Keratinocyte (primary cell): ENCODE measurements around the gene FRAS1. TPM values are rescaled to one million over a fixed set of nuclear protein-coding genes. Genes with fewer than 3 reads are reported as not detected.

Experiments used
- DNase-seq: peaks from one replicate; pipeline ENCODE4 v3.0.0-alpha.2; 2011; ENCODE audit warnings: low read depth, missing footprints, low spot score
- FAIRE-seq: peaks from 2 replicates; lab custom pipeline; 2011; peaks lifted over from hg19 to GRCh38; lab: Jason Lieb, UNC
- H2AFZ ChIP-seq: 2 replicates; pipeline ENCODE4 v1.6.0; 2012; ENCODE audit warnings: low read length, control low read depth, inconsistent platforms; ENCODE audit not compliant: control insufficient read depth
- H3K27ac ChIP-seq: 2 replicates; pipeline ENCODE4 v1.5.1; 2011; ENCODE audit warnings: low read length; ENCODE audit not compliant: control insufficient read depth, insufficient read depth
- H3K27me3 ChIP-seq: 3 replicates; pipeline ENCODE4 v1.6.0; 2011; ENCODE audit warnings: low read length; ENCODE audit not compliant: control insufficient read depth, insufficient read depth; ENCODE audit errors: extremely low read depth
- H3K36me3 ChIP-seq, 2 experiments: 2 replicates in 1 of 2; 3 replicates in 1 of 2; pipeline ENCODE4 v1.5.1; 2011; ENCODE audit warnings: low read length in 2 of 2, mild to moderate bottlenecking in 1 of 2; ENCODE audit not compliant: control insufficient read depth in 2 of 2, insufficient read depth in 2 of 2; ENCODE audit errors: extremely low read depth in 1 of 2
- H3K4me1 ChIP-seq: 3 replicates; pipeline ENCODE4 v1.5.1; 2011; ENCODE audit warnings: low read length; ENCODE audit not compliant: control insufficient read depth, insufficient read depth; ENCODE audit errors: extremely low read depth
- H3K4me2 ChIP-seq: 3 replicates; pipeline ENCODE4 v1.6.0; 2011; ENCODE audit warnings: low read depth, low read length; ENCODE audit not compliant: control insufficient read depth, insufficient read depth; ENCODE audit errors: extremely low read depth
- H3K4me3 ChIP-seq, 3 experiments: fragments of 200-600 bp in 1 of 3; sonication (generic) in 1 of 3; 2 replicates in 2 of 3; 3 replicates in 1 of 3; pipeline ENCODE4 v1.5.1; 2011 to 2016; ENCODE audit warnings: low read length in 3 of 3, mild to moderate bottlenecking in 3 of 3, control low read depth in 2 of 3, inconsistent platforms in 1 of 3, low read depth in 1 of 3, mixed read lengths in 1 of 3, mixed run types in 1 of 3, moderate library complexity in 1 of 3; ENCODE audit not compliant: control insufficient read depth in 2 of 3, insufficient read depth in 2 of 3; ENCODE audit errors: extremely low read depth in 1 of 3
- H3K79me2 ChIP-seq: 2 replicates; pipeline ENCODE4 v1.6.0; 2012; ENCODE audit warnings: low read length; ENCODE audit not compliant: control insufficient read depth, insufficient read depth
- H3K9ac ChIP-seq: 3 replicates; pipeline ENCODE4 v1.6.0; 2011; ENCODE audit warnings: low read length; ENCODE audit not compliant: control insufficient read depth, insufficient read depth; ENCODE audit errors: extremely low read depth
- H3K9me1 ChIP-seq: 3 replicates; pipeline ENCODE4 v1.6.0; 2011; ENCODE audit warnings: low read length; ENCODE audit not compliant: control insufficient read depth, insufficient read depth; ENCODE audit errors: extremely low read depth
- H3K9me3 ChIP-seq: 2 replicates; pipeline ENCODE4 v1.5.1; 2012; ENCODE audit warnings: low read depth, low read length; ENCODE audit not compliant: control insufficient read depth
- H4K20me1 ChIP-seq: 3 replicates; pipeline ENCODE4 v1.6.0; 2011; ENCODE audit warnings: low read length; ENCODE audit not compliant: control insufficient read depth, insufficient read depth; ENCODE audit errors: extremely low read depth
- EZH2 ChIP-seq: IDR thresholded peaks from one replicate; pipeline ENCODE4 v1.6.1; 2012; ENCODE audit warnings: inconsistent platforms, mild to moderate bottlenecking, low read length, moderate library complexity
- dilution Hi-C: fragments of 300-500 bp; cut with MboI; formaldehyde crosslinking; loops from one replicate; pipeline ENCODE4 v1.7.0; 2020; ENCODE audit warnings: low sequenced_read_pairs; ENCODE audit not compliant: extremely low pct_ligation_motif_present
- polyA plus RNA-seq, 5 experiments: library from polyadenylated mRNA; depleted of rRNA in 3 of 5; stranded (reverse) in 3 of 5; stranded (forward) in 1 of 5; unstranded in 1 of 5; fragments of >200 nt; gene quantifications; 1 replicate in 1 of 5; 2 replicates in 3 of 5; 3 replicates in 1 of 5; pipeline versions ENCODE4 v1.2.1 to v1.2.3, GENCODE V29; 2011 to 2012; ENCODE audit warnings: missing spikeins in 2 of 5, low read depth in 1 of 5, low replicate concordance in 1 of 5
- TF ChIP-seq, protein P1 (sequence below), 3 experiments: IDR thresholded peaks in 1 of 3; conservative IDR thresholded peaks in 1 of 3; optimal IDR thresholded peaks in 1 of 3; 2 replicates in 2 of 3; 3 replicates in 1 of 3; pipeline versions ENCODE3 to v1.5.1; 2011; ENCODE audit warnings: low read length in 3 of 3, mild to moderate bottlenecking in 3 of 3, moderate library complexity in 2 of 3, control low read depth in 1 of 3, inconsistent platforms in 1 of 3; ENCODE audit not compliant: insufficient read depth in 2 of 3; ENCODE audit errors: extremely low read depth in 1 of 3

Gene FRAS1
- polyA plus RNA-seq, 1 donor (not counting 4 experiments of a cell fraction or from before 2014, with no cell fraction given) = 3.5 TPM

GRCh38 chr4:78019414-78019813, 37.7 kb upstream of the FRAS1 start:
- H3K4me1 ChIP-seq = no peaks in the 10 kb centered on the region
- TF ChIP-seq, protein P1, sequence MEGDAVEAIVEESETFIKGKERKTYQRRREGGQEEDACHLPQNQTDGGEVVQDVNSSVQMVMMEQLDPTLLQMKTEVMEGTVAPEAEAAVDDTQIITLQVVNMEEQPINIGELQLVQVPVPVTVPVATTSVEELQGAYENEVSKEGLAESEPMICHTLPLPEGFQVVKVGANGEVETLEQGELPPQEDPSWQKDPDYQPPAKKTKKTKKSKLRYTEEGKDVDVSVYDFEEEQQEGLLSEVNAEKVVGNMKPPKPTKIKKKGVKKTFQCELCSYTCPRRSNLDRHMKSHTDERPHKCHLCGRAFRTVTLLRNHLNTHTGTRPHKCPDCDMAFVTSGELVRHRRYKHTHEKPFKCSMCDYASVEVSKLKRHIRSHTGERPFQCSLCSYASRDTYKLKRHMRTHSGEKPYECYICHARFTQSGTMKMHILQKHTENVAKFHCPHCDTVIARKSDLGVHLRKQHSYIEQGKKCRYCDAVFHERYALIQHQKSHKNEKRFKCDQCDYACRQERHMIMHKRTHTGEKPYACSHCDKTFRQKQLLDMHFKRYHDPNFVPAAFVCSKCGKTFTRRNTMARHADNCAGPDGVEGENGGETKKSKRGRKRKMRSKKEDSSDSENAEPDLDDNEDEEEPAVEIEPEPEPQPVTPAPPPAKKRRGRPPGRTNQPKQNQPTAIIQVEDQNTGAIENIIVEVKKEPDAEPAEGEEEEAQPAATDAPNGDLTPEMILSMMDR (optimal IDR thresholded peaks at IDR 0.05 in 1 of 3, IDR thresholded peaks at IDR 0.05 in 1 of 3, conservative IDR thresholded peaks at IDR 0.05 in 1 of 3; ENCODE audit: extremely low read depth in 1 of 3, insufficient read depth in 2 of 3, low read length in 3 of 3) = no peak
- no peak for TF ChIP-seq EZH2

DNA sequence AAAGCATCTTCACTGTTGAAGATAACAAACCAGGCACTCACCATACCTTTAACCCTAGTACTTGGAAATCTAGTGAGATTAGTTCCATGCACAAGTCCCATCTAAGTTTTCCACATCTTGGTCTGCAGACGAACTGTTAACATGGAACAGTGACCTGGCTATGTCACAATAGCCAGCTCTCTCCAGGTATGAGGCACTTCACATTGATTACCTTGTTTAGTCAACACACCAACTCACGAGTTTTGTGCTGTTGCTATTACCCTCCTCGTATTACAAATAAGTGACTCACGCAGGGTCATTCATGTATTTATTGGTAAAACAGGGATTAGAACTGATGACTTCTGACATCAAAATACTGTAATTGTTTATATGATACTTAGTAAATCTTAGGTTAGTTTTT, 36.4 kb upstream of the FRAS1 start:
- FAIRE-seq (no peak), DNase-seq (no peak)
- Histone ChIP-seq H3K27ac (no peak overlapping the region), H3K36me3 (no peaks in the 10 kb centered on the region), H2AFZ (no peak overlapping the region), H3K9me3 (no peaks in the 10 kb centered on the region), H3K79me2 (no peaks in the 10 kb centered on the region), H3K9ac (no peak overlapping the region), H3K4me2 (no peak overlapping the region), H3K27me3 (no peaks in the 10 kb centered on the region), H3K4me1 (no peaks in the 10 kb centered on the region), H3K4me3 (no peak overlapping the region), H3K9me1 (no peaks in the 10 kb centered on the region), H4K20me1 (no peaks in the 10 kb centered on the region)
- no peak for TF ChIP-seq EZH2
- TF ChIP-seq, protein P1 (optimal IDR thresholded peaks at IDR 0.05 in 1 of 3, IDR thresholded peaks at IDR 0.05 in 1 of 3, conservative IDR thresholded peaks at IDR 0.05 in 1 of 3; ENCODE audit: extremely low read depth in 1 of 3, insufficient read depth in 2 of 3, low read length in 3 of 3) = no peak
- dilution Hi-C loops = no loop called here

More at GRCh38 chr4:78019414-78019813, 37.7 kb upstream of the FRAS1 start:
- Histone ChIP-seq H3K27ac (no peak overlapping the region), H3K79me2 (no peaks in the 10 kb centered on the region), H3K9me1 (no peaks in the 10 kb centered on the region), H3K4me3 (no peak overlapping the region), H4K20me1 (no peaks in the 10 kb centered on the region), H3K4me2 (no peak overlapping the region), H3K27me3 (no peaks in the 10 kb centered on the region), H3K9me3 (no peaks in the 10 kb centered on the region), H3K36me3 (no peaks in the 10 kb centered on the region), H3K9ac (no peak overlapping the region), H2AFZ (no peak overlapping the region)
- FAIRE-seq (no peak), DNase-seq (no peak)
- dilution Hi-C loops = no loop called here
